ENCODE results near the gene CC2D2A. TPM values are rescaled to one million over a fixed set of nuclear protein-coding genes. Genes with fewer than 3 reads are reported as not detected.

The CC2D2A gene
- total and polyA plus RNA-seq, 2 experiments from 2014 or later: 13.9 to 15.8 TPM

- TF ChIP-seq REST (IDR thresholded peaks at IDR 0.05; ENCODE audit: unreplicated experiment): no peak
- no peak for TF ChIP-seq EZH2phosphoT487 (IDR thresholded peaks at IDR 0.05; ENCODE audit: unreplicated experiment)
- no peak for TF ChIP-seq ZNF331 (CRISPR knock-in tag; IDR thresholded peaks at IDR 0.05; ENCODE audit: low read depth)
- TF ChIP-seq JUNB (IDR thresholded peaks at IDR 0.05; ENCODE audit: unreplicated experiment): no peak
- TF ChIP-seq ZNF114 (CRISPR knock-in tag; IDR thresholded peaks at IDR 0.05): no peak
- TF ChIP-seq CTCF (conservative IDR thresholded peaks at IDR 0.05; ENCODE audit: low read depth in 2 of 2): no peak
Observed at GRCh38 chr4:15533817-15534216, 64.1 kb downstream of the CC2D2A start (continued).

- Histone ChIP-seq H4K20me1 (replicated peaks; ENCODE audit: insufficient read depth) (no peaks in the 10 kb centered on the region), H3K27ac (ENCODE audit: low read depth) (no peak overlapping the region), H3K9me2 (ENCODE audit: insufficient read depth) (no peaks in the 10 kb centered on the region), H2AFZ (no peak overlapping the region), H3F3A (replicated peaks; ENCODE audit: low read depth) (no peaks in the 10 kb centered on the region), H3K4me3 (no peak overlapping the region), H3K79me2 (replicated peaks; ENCODE audit: insufficient read depth) (no peaks in the 10 kb centered on the region), H3K4me2 (no peak overlapping the region), H3K4me1 (ENCODE audit: insufficient read depth) (no peaks in the 10 kb centered on the region), H3K27me3 (ENCODE audit: insufficient read depth) (no peaks in the 10 kb centered on the region), H3K36me3 (ENCODE audit: insufficient read depth) (no peaks in the 10 kb centered on the region; the same call in 1 of the 2 replicates)
- DNase-seq (ENCODE audit: low spot score): no peak
- no peaks in the 10 kb centered on the region for H3K4me1 Mint-ChIP-seq
- no peak overlapping the region for H3K4me3 Mint-ChIP-seq
- no peak for ATAC-seq
- peaks cover 2% of the 10 kb centered on the region for H3K27me3 Mint-ChIP-seq (ENCODE audit: insufficient read depth, low read depth, poor library complexity)
- H3K9me3 Mint-ChIP-seq: no peaks in the 10 kb centered on the region
- H3K36me3 Mint-ChIP-seq (ENCODE audit: low read depth): peaks cover 4% of the 10 kb centered on the region; the same call in 2 of the 3 replicates
- H3K27ac Mint-ChIP-seq: no peak overlapping the region
- TF ChIP-seq STAT1 (IDR thresholded peaks at IDR 0.05; ENCODE audit: unreplicated experiment): no peak
- TF ChIP-seq CTCF (conservative IDR thresholded peaks at IDR 0.05; ENCODE audit: low read depth in 2 of 2): no peak
- no peak for TF ChIP-seq POLR2AphosphoS5 (IDR thresholded peaks at IDR 0.05; ENCODE audit: low read depth)
- TF ChIP-seq EZH2 (IDR thresholded peaks at IDR 0.05; ENCODE audit: low read depth, unreplicated experiment): no peak
- TF ChIP-seq REST (IDR thresholded peaks at IDR 0.05; ENCODE audit: unreplicated experiment): no peak
- TF ChIP-seq NANOG (IDR thresholded peaks at IDR 0.05; ENCODE audit: borderline replicate concordance): no peak
- no peak for TF ChIP-seq ZNF331 (CRISPR knock-in tag; IDR thresholded peaks at IDR 0.05; ENCODE audit: low read depth)
Observed at GRCh38 chr4:15535599-15535998, 65.9 kb downstream of the CC2D2A start.
